Body of pancreas (tissue), 4 donors: Measurements from ENCODE around the gene FCN3.

Experiments
- CTCF ChIP-seq, 7 experiments: fragments of 450-650 bp in 4 of 7; fragments of 200-600 bp in 3 of 7; sonication (generic) in 3 of 7; IDR thresholded peaks; one replicate each; pipeline ENCODE4 v1.5.1; 2016 to 2019; ENCODE audit warnings: antibody characterized with exemption in 7 of 7
- POLR2A ChIP-seq, 3 donors: fragments of 450-650 bp; IDR thresholded peaks; one replicate each; pipeline ENCODE4 v1.6.1; 2016; ENCODE audit warnings: antibody characterized with exemption in 3 of 3, mild to moderate bottlenecking in 2 of 3

GRCh38 chr1:27359822-27360158 lies 14.8 kb downstream of the FCN3 start:
- no peak for TF ChIP-seq CTCF (IDR thresholded peaks at IDR 0.05)
- no peak for TF ChIP-seq POLR2A (IDR thresholded peaks at IDR 0.05)
